T47D (cell line): ENCODE data around the gene HUNK.

Experiments
- DNase-seq, 2 experiments: peaks; one replicate each; pipeline versions ENCODE4 v3.0.0 to v3.0.0-alpha.2; 2011 to 2012; ENCODE audit warnings: low read depth in 1 of 2, low spot score in 1 of 2
- JUND ChIP-seq: IDR thresholded peaks from 2 replicates; pipeline ENCODE4 v1.6.1; 2012; ENCODE audit warnings: low read depth
- in situ Hi-C: cut with HindIII; loops from 2 replicates; pipeline ENCODE4 v1.10.0; 2016; ENCODE audit warnings: low sequenced_read_pairs, low pct_unique_long_range_greater_than_20kb

Gene HUNK

GRCh38 chr21:31873696-31874599 is 1.1 kb downstream of the HUNK start:
- in situ Hi-C loops: no loop called here
- no peak for TF ChIP-seq JUND
- peak; percentile 59 to 60 for DNase-seq

GRCh38 chr21:31874812-31875212 is 2.0 kb downstream of the HUNK start:
- in situ Hi-C loops: no loop called here
- no peak for TF ChIP-seq JUND
- peak in 1 of 2 experiments; percentile 25 for DNase-seq

- DNase-seq: peak; percentile 55 to 58
- TF ChIP-seq JUND: no peak
Observed at GRCh38 chr21:31875496-31876015, 2.7 kb downstream of the HUNK start.

GRCh38 chr21:31877463-31877957 is 4.7 kb downstream of the HUNK start:
- in situ Hi-C loops: no loop called here
- TF ChIP-seq JUND: no peak
- no peak for DNase-seq

More at GRCh38 chr21:31875496-31876015, 2.7 kb downstream of the HUNK start:
- in situ Hi-C loops: no loop called here

DNA sequence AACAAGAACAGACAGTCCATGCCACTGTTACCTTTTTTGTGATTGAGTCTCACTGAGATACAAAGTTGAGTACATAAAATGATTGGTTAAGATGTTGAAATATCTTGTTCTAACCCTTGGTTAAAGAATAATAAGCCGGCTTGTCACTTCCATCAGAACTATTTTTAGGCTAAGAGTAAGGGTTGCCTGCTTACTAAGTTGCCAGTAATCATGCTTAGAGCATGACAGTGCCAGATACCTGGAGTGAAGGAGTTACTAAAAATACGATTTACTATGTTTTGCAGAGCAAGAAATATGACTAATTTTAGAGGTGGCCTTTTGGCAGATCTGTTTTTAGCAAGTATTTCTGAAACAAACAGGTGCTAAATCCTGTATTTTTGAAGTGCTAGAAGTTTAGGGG is 6.0 kb downstream of the HUNK start:
- TF ChIP-seq JUND: no peak
- in situ Hi-C loops: no loop called here
- DNase-seq: no peak

- TF ChIP-seq JUND: no peak
- no peak for DNase-seq
- in situ Hi-C loops: no loop called here
Observed at GRCh38 chr21:31879241-31879650, 6.4 kb downstream of the HUNK start.

DNA sequence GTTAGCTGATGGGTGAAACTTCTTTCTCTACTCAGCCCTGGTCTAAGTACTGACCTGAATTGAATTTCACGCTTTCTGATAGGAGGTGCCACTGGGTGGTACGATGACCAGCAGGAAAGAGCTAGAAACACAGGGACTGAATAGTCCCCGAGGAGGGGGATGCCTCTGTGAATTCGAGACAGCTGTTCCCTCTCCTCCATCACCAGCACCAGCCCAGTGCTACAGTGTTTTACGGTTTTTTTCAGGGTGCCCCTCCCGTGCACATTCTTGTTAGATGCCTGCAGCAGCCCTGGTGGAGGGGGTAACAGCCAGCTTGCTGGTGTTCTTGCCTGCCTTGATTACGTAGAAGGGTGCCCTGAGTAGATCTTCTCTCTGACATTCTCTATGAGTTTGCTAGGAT is 7.1 kb downstream of the HUNK start:
- in situ Hi-C loops: no loop called here
- TF ChIP-seq JUND: no peak
- DNase-seq: no peak

- DNase-seq: no peak
- no peak for TF ChIP-seq JUND
- in situ Hi-C loops: no loop called here
Observed at GRCh38 chr21:31880816-31881215, 8.0 kb downstream of the HUNK start.

- in situ Hi-C loops: no loop called here
- no peak for TF ChIP-seq JUND
- DNase-seq: no peak
Observed at GRCh38 chr21:31882711-31883110, 9.9 kb downstream of the HUNK start.

- DNase-seq: no peak
- TF ChIP-seq JUND: no peak
- in situ Hi-C loops: no loop called here
Observed at GRCh38 chr21:31885146-31885545, 12.3 kb downstream of the HUNK start.

GRCh38 chr21:31886915-31887314 is 14.1 kb downstream of the HUNK start:
- in situ Hi-C loops: no loop called here
- DNase-seq: no peak
- TF ChIP-seq JUND: no peak

DNA sequence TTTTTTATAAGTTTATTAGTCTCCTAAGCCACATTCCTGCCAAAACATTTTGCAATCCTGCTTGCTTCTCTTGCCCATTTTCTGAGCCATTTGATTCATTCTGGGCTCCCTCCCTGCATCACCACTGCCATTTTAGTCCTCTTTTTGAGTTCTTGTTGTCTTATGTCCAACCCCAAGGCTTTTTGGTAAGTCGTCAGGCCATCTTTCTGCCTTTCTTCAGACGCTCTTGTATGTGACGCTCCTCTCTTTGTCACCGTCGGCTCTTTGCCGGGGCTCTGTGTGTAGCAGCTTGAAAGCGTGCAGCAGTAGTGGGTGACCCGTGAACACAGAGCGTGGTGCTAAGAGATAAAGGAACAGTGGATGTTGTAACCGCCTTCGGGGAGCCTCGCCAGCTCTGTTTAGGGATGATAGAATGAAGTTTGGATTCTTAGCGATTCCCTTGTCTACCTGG is 14.6 kb downstream of the HUNK start:
- in situ Hi-C loops: no loop called here
- TF ChIP-seq JUND: no peak
- no peak for DNase-seq

GRCh38 chr21:31888936-31889371 is 16.1 kb downstream of the HUNK start:
- in situ Hi-C loops: no loop called here

More at GRCh38 chr21:31888936-31889371, 16.1 kb downstream of the HUNK start:
- TF ChIP-seq JUND: no peak
- DNase-seq: peak; percentile 46 to 87
